Measurements from ENCODE around the gene COMTD1. TPM values are rescaled to one million over a fixed set of nuclear protein-coding genes. Genes with fewer than 3 reads are reported as not detected.

Gene COMTD1
- 8.5 and 13.4 TPM in 2 replicates for total RNA-seq

DNA sequence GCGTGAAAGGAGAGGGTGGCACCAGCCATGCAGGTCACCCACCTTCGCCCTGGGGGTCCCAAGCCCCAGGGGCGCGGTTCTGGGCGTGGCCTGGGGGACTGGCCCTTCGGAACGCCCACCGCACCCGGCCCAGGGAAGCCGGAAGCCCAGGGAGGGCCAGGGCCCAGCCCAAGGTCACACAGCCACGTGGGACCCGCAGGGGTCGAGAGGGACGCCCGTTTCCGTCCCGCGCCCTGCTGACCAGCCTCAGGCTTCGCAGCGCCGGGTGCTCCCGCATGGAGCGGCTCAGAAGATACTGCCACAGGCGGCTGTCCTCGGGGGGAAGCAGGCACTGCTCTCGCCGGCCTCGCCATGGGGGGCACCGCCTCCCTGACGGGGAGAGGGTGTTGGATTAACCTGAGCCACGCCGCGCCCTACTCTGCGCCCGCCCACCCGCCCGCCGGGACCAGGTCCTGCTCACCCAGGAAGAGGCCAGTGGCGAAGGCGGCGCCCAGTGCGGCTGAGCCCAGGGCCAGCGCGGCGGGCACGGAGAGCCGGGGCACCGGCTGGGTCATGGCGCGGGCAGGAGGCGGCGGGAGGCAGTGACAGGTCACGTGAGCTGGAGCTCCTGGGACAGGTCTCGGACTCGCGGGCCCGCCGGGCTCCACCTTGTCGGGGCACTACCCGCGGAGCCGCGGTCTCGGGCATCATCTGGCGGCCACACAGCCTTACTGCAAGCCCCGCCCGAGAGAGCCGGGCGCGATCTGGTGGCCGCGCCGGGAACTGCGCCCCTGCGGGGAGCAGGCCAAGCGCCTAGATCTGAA lies at the start of gene COMTD1:
TSS of gene COMTD1 (minus strand) at position 583 of the 803 bp plus-strand sequence. CDS start at position 554, 29 bp downstream.
- H4K20me1 ChIP-seq (ENCODE audit: insufficient read depth, low read length), result no peaks in the 10 kb centered on the region
- peaks cover 18% of the 10 kb centered on the region for H3K36me3 ChIP-seq (ENCODE audit: insufficient read depth, low read length)
- no peak within 1 kb of the TSS for H3K27ac ChIP-seq (ENCODE audit: low read depth, low read length)
- TF ChIP-seq, protein P1, sequence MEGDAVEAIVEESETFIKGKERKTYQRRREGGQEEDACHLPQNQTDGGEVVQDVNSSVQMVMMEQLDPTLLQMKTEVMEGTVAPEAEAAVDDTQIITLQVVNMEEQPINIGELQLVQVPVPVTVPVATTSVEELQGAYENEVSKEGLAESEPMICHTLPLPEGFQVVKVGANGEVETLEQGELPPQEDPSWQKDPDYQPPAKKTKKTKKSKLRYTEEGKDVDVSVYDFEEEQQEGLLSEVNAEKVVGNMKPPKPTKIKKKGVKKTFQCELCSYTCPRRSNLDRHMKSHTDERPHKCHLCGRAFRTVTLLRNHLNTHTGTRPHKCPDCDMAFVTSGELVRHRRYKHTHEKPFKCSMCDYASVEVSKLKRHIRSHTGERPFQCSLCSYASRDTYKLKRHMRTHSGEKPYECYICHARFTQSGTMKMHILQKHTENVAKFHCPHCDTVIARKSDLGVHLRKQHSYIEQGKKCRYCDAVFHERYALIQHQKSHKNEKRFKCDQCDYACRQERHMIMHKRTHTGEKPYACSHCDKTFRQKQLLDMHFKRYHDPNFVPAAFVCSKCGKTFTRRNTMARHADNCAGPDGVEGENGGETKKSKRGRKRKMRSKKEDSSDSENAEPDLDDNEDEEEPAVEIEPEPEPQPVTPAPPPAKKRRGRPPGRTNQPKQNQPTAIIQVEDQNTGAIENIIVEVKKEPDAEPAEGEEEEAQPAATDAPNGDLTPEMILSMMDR (IDR thresholded peaks at IDR 0.05; ENCODE audit: extremely low read depth, low read depth, low read length), result peak; percentile 99
- peaks cover 13% of the 10 kb centered on the region for H3K4me1 ChIP-seq (ENCODE audit: insufficient read depth, low read length)
- no peaks in the 10 kb centered on the region for H3K79me2 ChIP-seq (ENCODE audit: insufficient read depth, low read length)
- H3K27me3 ChIP-seq (ENCODE audit: insufficient read depth, low read length), result no peaks in the 10 kb centered on the region
- peak within 1 kb of the TSS; percentile 82 for H2AFZ ChIP-seq (ENCODE audit: low read length)
- H3K4me2 ChIP-seq (ENCODE audit: insufficient read depth, low read length), result peak within 1 kb of the TSS; percentile 95
- H3K9me3 ChIP-seq (ENCODE audit: low read depth, low read length), result no peaks in the 10 kb centered on the region
- peak within 1 kb of the TSS; percentile 77 for H3K4me3 ChIP-seq (ENCODE audit: insufficient read depth, low read length)
- DNase-seq (ENCODE audit: insufficient read length, low spot score, missing footprints), result peak; percentile 98

DNA sequence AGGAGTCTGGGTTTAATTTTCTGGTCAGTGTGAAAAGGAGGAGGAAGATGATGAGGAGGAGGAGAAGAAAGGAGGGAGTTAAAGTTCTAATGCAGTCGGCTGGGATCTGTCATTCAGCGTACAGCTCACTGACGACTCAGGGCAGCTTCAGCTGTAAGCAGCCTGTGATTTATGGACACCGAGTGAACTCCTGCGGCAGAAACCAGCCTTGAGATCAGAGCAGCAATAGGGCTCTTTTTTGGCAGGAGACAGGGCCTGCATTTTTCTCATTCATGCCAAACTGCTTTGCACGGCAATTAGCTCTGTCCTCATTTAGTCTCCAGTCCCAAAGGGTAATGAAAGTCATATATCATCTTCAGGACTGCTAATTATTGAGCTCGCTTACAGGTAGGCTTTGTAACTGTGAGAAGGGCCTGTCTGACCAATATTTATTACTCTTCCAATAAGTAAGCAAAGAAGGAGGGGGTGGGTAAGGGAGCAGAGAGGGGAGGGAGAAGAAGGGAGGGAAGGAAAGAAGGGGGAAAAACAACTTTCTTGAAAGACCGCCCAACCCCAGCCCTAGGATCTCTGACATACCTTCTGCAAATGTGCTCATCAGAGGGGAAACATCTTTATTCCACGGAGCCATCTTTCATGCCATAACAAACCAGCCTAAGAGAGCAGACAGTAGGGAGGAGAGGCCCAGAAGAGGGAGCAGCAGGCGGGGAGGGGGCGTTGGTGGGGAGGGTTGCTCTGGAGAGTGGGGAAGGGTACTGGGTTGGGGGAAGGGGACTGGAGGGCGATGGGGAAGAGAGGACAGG lies 48.1 kb upstream of the COMTD1 start:
- no peak overlapping the region for H3K27ac ChIP-seq (ENCODE audit: low read depth, low read length)
- no peaks in the 10 kb centered on the region for H3K36me3 ChIP-seq (ENCODE audit: insufficient read depth, low read length)
- no peaks in the 10 kb centered on the region for H4K20me1 ChIP-seq (ENCODE audit: insufficient read depth, low read length)
- peaks cover 43% of the 10 kb centered on the region for H3K27me3 ChIP-seq (ENCODE audit: insufficient read depth, low read length)
- peaks cover 6% of the 10 kb centered on the region for H3K4me1 ChIP-seq (ENCODE audit: insufficient read depth, low read length)
- H3K79me2 ChIP-seq (ENCODE audit: insufficient read depth, low read length), result no peaks in the 10 kb centered on the region
- H2AFZ ChIP-seq (ENCODE audit: low read length), result peak overlapping the region; percentile 40
- peak overlapping the region; percentile 18 for H3K4me3 ChIP-seq (ENCODE audit: insufficient read depth, low read length)
- TF ChIP-seq, protein P1 (IDR thresholded peaks at IDR 0.05; ENCODE audit: extremely low read depth, low read depth, low read length), result no peak
- H3K4me2 ChIP-seq (ENCODE audit: insufficient read depth, low read length), result peak overlapping the region; percentile 54
- no peak for DNase-seq (ENCODE audit: insufficient read length, low spot score, missing footprints)
- no peaks in the 10 kb centered on the region for H3K9me3 ChIP-seq (ENCODE audit: low read depth, low read length)

DNA sequence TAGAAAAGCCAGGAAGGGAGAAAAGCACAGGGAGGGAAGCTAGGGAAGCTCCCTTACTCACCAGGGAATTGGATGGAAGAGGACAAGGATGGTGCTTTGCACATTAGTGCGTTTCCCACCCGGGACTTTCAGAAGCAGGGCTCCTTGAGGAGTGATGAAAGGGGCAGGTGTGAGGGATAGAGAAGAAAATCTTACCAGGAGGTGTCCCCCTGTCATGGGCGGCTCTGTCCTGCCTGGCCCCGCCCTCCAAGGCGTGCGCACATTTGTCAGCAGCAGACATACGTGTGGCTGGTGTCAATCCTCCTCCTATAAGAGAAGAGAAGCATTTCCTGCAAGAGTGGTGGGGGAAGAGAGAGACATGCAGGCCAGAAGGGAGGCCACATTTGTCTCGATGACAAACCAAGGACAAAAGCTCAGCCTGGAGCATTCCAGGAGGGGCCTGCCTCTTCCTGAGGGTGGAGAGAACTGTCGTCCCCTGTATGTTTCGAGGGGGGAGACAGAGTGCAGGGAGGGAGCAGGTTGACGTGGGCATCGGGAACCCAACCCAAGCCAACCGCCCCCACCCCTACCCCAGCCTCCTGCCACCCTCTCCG lies 47.4 kb upstream of the COMTD1 start:
- DNase-seq (ENCODE audit: insufficient read length, low spot score, missing footprints), result no peak
- Histone ChIP-seq H3K9me3 (ENCODE audit: low read depth, low read length) (no peaks in the 10 kb centered on the region), H3K79me2 (ENCODE audit: insufficient read depth, low read length) (no peaks in the 10 kb centered on the region), H3K4me1 (ENCODE audit: insufficient read depth, low read length) (peaks cover 6% of the 10 kb centered on the region), H3K36me3 (ENCODE audit: insufficient read depth, low read length) (no peaks in the 10 kb centered on the region), H3K4me2 (ENCODE audit: insufficient read depth, low read length) (peak overlapping the region; percentile 54), H3K27me3 (ENCODE audit: insufficient read depth, low read length) (peaks cover 42% of the 10 kb centered on the region), H4K20me1 (ENCODE audit: insufficient read depth, low read length) (no peaks in the 10 kb centered on the region), H3K4me3 (ENCODE audit: insufficient read depth, low read length) (peak overlapping the region; percentile 18), H3K27ac (ENCODE audit: low read depth, low read length) (no peak overlapping the region), H2AFZ (ENCODE audit: low read length) (peak overlapping the region; percentile 40)
- TF ChIP-seq, protein P1 (IDR thresholded peaks at IDR 0.05; ENCODE audit: extremely low read depth, low read depth, low read length), result no peak

All from osteoblast (primary cell).